Tibial nerve (tissue), 4 donors: ENCODE results near the gene LSAMP. TPM values are rescaled to one million over a fixed set of nuclear protein-coding genes. Genes with fewer than 3 reads are reported as not detected.

Source experiments
- DNase-seq, 2 donors: peaks; one replicate each; pipeline ENCODE4 v3.0.0-alpha.2; 2019; ENCODE audit warnings: low spot score in 2 of 2
- H3K27ac ChIP-seq, 4 donors: fragments of 200-600 bp; sonication (generic) in 3 of 4; one replicate each; pipeline ENCODE4 v1.5.1; 2017 to 2019; ENCODE audit warnings: mild to moderate bottlenecking in 1 of 4
- H3K27me3 ChIP-seq, 2 donors: fragments of 200-600 bp; sonication (generic) in 1 of 2; one replicate each; pipeline versions ENCODE4 v1.5.1 to v1.6.0; 2017 to 2019
- H3K36me3 ChIP-seq, 3 donors: fragments of 200-600 bp; sonication (generic); one replicate each; pipeline ENCODE4 v1.5.1; 2018 to 2019
- H3K4me1 ChIP-seq, 4 donors: fragments of 200-600 bp; sonication (generic) in 3 of 4; one replicate each; pipeline ENCODE4 v1.5.1; 2017 to 2019
- H3K4me3 ChIP-seq, 4 donors: fragments of 200-600 bp; sonication (generic) in 3 of 4; one replicate each; pipeline ENCODE4 v1.5.1; 2017 to 2019; ENCODE audit warnings: mild to moderate bottlenecking in 1 of 4, moderate library complexity in 1 of 4
- H3K9me3 ChIP-seq, 4 donors: fragments of 200-600 bp; sonication (generic) in 3 of 4; one replicate each; pipeline ENCODE4 v1.5.1; 2017 to 2019
- CTCF ChIP-seq, 5 experiments: fragments of 200-600 bp in 3 of 5; fragments of 450-650 bp in 2 of 5; sonication (generic) in 3 of 5; IDR thresholded peaks; one replicate each; pipeline ENCODE4 v1.5.1; 2016 to 2019; ENCODE audit warnings: antibody characterized with exemption in 5 of 5, mild to moderate bottlenecking in 3 of 5, moderate library complexity in 2 of 5
- EP300 ChIP-seq, 2 donors: sonication (generic); formaldehyde crosslinking; IDR thresholded peaks; one replicate each; pipeline ENCODE4 v1.6.1; 2017; ENCODE audit warnings: antibody characterized with exemption in 2 of 2, mild to moderate bottlenecking in 1 of 2
- POLR2A ChIP-seq, 2 donors: fragments of 450-650 bp; IDR thresholded peaks; one replicate each; pipeline ENCODE4 v1.6.1; 2017; ENCODE audit warnings: antibody characterized with exemption in 2 of 2, mild to moderate bottlenecking in 2 of 2, moderate library complexity in 2 of 2
- WGBS, 2 donors: methylation state at CpG; one replicate each; pipeline ENCODE4 v1.1.5; 2018; 5-methylcytosine and 5-hydroxymethylcytosine counted together
- total RNA-seq, 4 donors: library from RNA; depleted of rRNA; stranded (reverse); fragments of >200 nt; gene quantifications; one replicate each; pipeline ENCODE4 v1.1.0, GENCODE V29; 2016

LSAMP gene
- total RNA-seq, 4 donors from 2014 or later = 3.6 to 6.1 (median 4.2) TPM

GRCh38 chr3:116050311-116050915 is 394.9 kb downstream of the LSAMP start:
- Histone ChIP-seq H3K36me3 (no peaks in the 10 kb centered on the region), H3K9me3 (no peaks in the 10 kb centered on the region), H3K4me1 (no peaks in the 10 kb centered on the region), H3K4me3 (no peak overlapping the region), H3K27ac (no peak overlapping the region), H3K27me3 (no peaks in the 10 kb centered on the region)
- DNase-seq = no peak
- TF ChIP-seq CTCF (IDR thresholded peaks at IDR 0.05) = no peak
- no peak for TF ChIP-seq POLR2A (IDR thresholded peaks at IDR 0.05)
- no peak for TF ChIP-seq EP300 (IDR thresholded peaks at IDR 0.05)
- WGBS, 2 donors = 57% methylated on average over 2 of the region's 2 CpGs

- H3K27me3 ChIP-seq = no peaks in the 10 kb centered on the region
- no peak overlapping the region for H3K27ac ChIP-seq
- no peak for DNase-seq
- no peak overlapping the region for H3K4me3 ChIP-seq
- no peaks in the 10 kb centered on the region for H3K4me1 ChIP-seq
- TF ChIP-seq POLR2A (IDR thresholded peaks at IDR 0.05) (no peak), CTCF (IDR thresholded peaks at IDR 0.05) (no peak), EP300 (IDR thresholded peaks at IDR 0.05) (no peak)
- no peaks in the 10 kb centered on the region for H3K36me3 ChIP-seq
- H3K9me3 ChIP-seq = no peaks in the 10 kb centered on the region
These were observed 396.3 kb downstream of the LSAMP start for GRCh38 chr3:116048991-116049390.

GRCh38 chr3:116046350-116046749 is 398.9 kb downstream of the LSAMP start:
- H3K4me3 ChIP-seq = no peak overlapping the region
- H3K27ac ChIP-seq = no peak overlapping the region
- TF ChIP-seq CTCF (IDR thresholded peaks at IDR 0.05) = no peak
- TF ChIP-seq EP300 (IDR thresholded peaks at IDR 0.05) = no peak
- no peak for TF ChIP-seq POLR2A (IDR thresholded peaks at IDR 0.05)
- H3K27me3 ChIP-seq = no peaks in the 10 kb centered on the region
- no peaks in the 10 kb centered on the region for H3K9me3 ChIP-seq
- H3K4me1 ChIP-seq = no peaks in the 10 kb centered on the region
- no peaks in the 10 kb centered on the region for H3K36me3 ChIP-seq
- no peak for DNase-seq
- WGBS, 2 donors = 61 to 72% methylated on average over 3 of the region's 3 CpGs

- no peak overlapping the region for H3K27ac ChIP-seq
- no peaks in the 10 kb centered on the region for H3K4me1 ChIP-seq
- H3K9me3 ChIP-seq = no peaks in the 10 kb centered on the region
- DNase-seq = no peak
- TF ChIP-seq CTCF (IDR thresholded peaks at IDR 0.05) (no peak), EP300 (IDR thresholded peaks at IDR 0.05) (no peak), POLR2A (IDR thresholded peaks at IDR 0.05) (no peak)
- no peaks in the 10 kb centered on the region for H3K27me3 ChIP-seq
- no peak overlapping the region for H3K4me3 ChIP-seq
- H3K36me3 ChIP-seq = no peaks in the 10 kb centered on the region
These were observed 400.0 kb downstream of the LSAMP start for GRCh38 chr3:116045314-116045713.

GRCh38 chr3:116040152-116040551 is 405.1 kb downstream of the LSAMP start:
- no peak for DNase-seq
- Histone ChIP-seq H3K36me3 (no peaks in the 10 kb centered on the region), H3K9me3 (no peaks in the 10 kb centered on the region), H3K4me3 (no peak overlapping the region), H3K4me1 (no peaks in the 10 kb centered on the region), H3K27ac (no peak overlapping the region), H3K27me3 (no peaks in the 10 kb centered on the region)
- WGBS, 2 donors = 85 to 90% methylated on average over 3 of the region's 3 CpGs
- TF ChIP-seq POLR2A (IDR thresholded peaks at IDR 0.05) = no peak
- TF ChIP-seq EP300 (IDR thresholded peaks at IDR 0.05) = no peak
- no peak for TF ChIP-seq CTCF (IDR thresholded peaks at IDR 0.05)
